HG03432 (cell line): ENCODE measurements around the gene ACADVL.

Experiments
- ATAC-seq: cut with Tn5 transposase; IDR thresholded peaks from one replicate; pipeline ENCODE4 v1.9.1; 2021; ENCODE audit warnings: mild to moderate bottlenecking, moderate library complexity; ENCODE audit not compliant: unreplicated experiment

Gene ACADVL

DNA sequence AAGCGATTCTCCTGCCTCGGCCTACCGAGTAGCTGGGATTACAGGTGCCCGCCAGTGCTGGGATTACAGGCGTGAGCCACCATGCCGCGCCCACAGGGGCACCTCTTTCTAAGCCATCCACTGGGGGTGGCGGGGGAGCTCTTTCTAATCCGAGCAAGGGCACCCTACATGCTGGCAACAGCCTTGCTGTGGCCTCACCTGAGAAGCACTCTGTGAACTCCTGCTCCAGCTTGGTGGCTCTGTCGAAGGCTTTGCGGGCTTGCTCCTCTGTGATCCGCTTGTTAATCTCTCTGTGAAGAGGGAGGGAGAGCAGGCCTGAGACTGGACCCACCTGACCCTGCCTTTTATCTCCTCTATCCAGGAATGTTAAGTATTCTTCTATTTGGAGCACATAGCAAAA lies 28.7 kb upstream of the ACADVL start:
- no peak for ATAC-seq

DNA sequence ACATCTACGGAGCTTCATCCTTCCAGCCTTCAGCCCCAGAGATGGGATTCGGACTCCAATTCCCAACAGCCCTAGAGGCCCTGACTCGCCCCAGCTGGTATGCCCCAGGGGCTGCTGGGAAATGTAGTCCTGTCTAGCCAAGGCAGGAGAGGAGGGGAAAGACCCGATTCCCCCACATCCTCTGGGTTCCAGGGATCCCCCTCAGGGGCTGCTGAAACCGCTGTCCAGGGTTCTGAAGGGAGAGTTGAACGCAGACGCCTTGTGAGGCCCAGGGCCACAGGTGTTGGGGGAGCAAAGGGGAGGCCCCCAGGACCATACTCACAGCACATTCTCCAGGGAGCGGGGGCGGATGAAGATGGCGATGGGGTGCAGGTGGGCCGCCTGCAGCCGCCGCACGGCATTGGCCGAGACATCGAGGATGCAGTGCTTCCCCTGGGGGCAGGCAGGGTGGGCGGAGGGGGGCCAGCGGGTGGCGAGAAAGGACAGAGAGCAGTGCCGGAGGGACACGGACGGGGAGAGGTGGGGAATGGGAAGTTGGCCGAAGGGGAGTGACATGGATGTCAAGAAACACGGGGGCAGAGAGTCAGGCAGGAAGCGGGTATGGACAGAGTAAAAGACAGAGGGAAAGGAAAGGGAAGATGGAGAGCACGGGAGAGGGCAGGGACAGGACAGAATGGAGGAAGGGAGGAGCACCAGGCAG lies 28.0 kb upstream of the ACADVL start:
- no peak for ATAC-seq

DNA sequence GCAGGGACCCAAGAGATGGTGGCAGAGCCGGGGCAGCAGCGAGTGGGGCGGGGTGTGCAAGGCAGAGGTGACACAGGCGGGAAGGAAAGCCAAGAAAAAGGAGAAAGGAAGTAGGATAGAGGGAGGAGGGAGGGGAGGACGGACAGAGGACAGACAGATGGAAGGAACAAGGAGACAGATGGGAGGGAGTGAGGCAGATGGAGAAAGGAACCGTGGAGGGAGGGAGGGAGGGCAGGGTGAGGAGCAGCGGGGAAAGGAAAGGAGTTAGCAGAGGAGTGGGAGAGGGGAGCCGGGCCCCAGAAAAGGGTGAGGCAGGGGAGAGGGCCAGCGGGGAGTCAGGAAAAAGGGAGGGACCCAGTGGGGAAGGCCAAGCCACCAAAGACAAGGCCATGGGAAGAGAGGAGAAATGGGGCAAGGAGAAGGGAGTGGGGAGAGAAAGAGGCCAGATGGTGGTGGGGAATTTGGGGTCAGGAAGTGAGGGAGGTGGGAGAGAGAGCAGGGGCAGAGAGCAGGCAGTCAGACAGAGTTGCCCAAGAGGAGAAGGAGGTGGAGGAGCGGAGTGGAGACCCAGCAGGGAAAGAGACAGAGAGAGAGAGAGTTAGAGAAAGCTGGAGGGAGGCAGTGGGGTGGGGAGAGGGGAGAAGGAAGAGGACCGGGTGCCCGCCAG lies 27.3 kb upstream of the ACADVL start:
- no peak for ATAC-seq

DNA sequence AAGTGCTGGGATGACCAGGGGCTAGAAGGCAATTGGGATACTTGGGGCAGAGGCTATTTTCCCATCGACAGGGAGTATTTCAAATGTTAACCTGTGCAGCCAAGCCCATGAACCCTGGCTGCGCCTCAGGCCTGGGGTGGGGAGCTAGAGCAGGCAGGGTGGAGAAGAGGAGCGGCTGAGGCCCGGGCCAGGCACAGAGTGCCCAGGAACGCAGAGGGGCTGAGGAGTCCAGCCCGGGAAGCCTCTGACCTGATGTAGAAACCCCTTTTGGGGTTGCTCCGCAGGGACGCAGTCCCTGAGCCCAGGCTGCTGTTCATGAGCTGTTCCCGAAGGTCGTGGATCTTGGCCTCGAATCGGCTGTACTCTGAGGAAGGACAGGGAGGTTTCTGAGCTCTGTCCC lies 23.8 kb upstream of the ACADVL start:
- ATAC-seq: no peak

DNA sequence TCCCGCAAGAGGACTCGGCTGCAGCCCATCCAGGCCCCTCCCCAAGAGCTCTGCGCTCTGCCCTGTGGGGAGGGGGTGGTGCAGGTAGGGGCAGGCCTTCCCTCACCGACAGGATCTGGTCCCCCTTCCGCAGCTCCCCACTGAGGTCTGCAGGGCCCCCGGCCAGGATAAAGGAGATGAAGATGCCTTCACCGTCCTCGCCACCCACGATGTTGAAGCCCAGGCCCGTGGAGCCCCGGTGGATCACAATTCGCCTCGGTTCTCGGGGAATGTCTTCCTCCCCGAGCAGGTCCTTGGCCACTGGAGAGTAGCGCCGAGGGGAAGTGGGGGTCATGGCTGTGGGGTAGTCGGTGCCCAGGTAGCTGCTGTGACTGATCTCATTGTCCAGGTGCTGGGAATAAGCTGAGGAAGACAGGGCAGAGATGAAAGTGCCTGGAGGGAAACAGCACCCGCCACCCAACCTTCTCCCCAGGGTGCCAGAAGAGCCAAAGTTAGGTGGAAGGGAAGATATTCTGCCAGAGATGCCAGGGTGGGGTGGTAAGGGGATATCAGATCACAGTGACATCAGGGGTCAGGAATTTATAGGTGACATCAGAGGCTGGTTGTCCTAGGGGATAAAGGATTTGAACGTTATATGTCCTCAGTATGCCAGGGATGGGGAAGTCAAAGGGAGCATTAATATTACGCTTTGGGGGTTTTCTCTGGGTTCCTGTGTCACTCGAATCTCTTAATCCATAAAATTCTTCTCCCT lies 22.9 kb upstream of the ACADVL start:
- no peak for ATAC-seq

DNA sequence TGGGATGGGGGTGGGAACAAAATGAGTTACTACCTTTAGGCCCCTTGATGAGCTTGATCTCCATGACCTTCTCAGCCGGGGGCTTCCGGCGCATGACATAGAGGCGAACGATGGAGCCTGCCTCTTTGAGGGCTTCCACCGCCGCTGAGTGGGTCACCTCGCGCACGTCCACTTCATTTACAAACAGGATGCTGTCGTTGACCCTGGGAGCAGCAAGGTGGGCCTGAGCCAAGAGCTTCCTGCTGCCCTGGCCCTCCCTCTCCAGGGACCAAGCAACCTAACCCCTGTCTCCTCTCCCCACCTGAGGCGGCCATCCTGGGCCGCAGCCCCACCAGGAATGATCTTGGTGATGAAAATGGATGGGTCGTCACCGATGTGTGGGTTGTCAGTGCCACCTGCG lies 16.3 kb upstream of the ACADVL start:
- no peak for ATAC-seq

- no peak for ATAC-seq
These were observed 15.4 kb upstream of the ACADVL start for GRCh38 chr17:7204336-7204735.

DNA sequence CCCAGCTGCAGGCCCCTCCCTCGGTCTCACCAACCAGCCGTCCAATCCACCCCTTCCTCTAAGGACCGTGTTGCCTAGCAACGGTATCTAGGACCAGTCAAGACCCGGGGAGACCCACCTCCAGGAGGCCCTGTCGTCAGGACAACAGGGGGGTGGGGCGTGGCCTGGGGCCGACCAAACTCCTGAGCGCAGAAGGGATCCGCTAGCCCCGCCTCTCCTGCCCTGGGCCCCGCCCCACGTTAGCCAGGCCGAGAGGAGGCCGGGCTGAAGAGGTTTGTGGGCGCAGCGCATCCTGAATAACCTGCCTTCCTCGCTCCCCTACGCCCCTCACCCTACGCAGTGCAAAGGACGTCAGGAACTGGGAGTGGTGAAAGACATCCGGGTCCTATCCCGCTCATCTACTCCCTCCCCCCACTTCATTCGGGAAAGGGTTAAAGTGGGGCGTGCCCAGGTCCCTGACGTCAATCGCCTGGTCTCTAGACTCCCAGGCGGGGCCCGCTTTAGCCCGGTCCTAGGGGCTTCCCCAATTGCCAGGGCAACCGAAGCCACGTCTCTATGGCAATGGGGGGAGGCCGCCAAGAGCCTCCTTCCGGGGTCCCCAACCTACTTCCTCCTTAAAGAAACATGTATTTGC lies 14.8 kb upstream of the ACADVL start:
- ATAC-seq: peak; percentile 80

DNA sequence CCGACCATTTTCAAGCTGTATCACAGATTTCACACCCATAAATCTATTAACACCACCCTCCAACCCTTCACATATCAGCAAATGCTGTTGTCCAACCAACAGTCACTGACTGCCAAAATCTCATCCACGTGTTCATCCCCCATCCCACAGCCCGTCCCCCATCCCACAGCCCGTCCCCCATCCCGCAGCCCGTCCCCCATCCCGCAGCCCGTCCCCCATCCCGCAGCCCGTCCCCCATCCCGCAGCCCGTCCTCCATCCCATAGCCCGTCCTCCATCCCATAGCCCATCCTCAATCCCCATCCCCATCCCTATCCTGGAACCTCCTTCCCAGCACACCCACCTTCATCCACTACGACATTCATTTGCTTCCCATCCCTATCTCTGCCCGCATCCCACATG lies 14.2 kb upstream of the ACADVL start:
- ATAC-seq: no peak

DNA sequence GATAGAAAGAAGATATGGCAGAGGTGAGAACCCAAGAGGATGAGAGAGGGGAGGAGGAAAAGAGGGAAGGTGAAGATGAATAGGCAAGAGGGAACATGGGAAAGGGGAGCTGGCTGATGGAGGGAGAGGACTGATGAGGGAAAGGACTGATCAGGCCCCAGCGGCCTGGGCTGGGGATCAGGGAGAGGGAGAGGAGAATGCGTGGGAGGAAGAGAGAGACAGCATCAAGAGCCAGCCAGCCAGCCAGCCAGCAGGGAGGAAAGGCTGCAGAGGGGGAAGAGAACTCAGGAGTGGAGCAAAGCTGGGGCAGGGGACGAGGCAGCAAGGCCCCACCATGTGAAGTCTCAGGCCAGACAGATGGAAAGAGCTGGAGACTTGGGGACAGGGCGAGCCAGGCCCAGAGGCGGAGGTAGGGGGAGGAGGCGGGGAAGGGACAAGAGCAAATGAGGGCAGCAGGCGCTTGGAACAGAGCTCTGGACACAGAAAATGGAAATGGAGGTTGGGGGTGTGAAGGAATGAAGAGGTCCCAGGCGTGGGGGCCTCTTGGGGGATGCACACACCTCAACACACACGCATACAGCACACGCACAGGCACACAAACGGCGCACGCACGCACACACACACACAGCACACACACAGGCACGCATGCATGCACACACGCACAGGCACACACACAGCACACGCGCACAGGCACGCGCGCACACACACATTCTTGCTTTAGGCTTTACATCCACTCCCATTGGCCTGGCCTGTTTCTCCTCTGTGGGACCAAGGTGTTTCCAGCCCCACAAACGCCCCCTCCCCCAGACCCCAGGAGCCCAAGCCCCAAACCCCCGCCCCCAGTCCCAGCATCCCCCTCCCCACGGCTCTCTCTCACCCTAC lies 12.4 kb upstream of the ACADVL start:
- no peak for ATAC-seq

- no peak for ATAC-seq
These were observed 11.6 kb upstream of the ACADVL start for GRCh38 chr17:7208027-7208571.

DNA sequence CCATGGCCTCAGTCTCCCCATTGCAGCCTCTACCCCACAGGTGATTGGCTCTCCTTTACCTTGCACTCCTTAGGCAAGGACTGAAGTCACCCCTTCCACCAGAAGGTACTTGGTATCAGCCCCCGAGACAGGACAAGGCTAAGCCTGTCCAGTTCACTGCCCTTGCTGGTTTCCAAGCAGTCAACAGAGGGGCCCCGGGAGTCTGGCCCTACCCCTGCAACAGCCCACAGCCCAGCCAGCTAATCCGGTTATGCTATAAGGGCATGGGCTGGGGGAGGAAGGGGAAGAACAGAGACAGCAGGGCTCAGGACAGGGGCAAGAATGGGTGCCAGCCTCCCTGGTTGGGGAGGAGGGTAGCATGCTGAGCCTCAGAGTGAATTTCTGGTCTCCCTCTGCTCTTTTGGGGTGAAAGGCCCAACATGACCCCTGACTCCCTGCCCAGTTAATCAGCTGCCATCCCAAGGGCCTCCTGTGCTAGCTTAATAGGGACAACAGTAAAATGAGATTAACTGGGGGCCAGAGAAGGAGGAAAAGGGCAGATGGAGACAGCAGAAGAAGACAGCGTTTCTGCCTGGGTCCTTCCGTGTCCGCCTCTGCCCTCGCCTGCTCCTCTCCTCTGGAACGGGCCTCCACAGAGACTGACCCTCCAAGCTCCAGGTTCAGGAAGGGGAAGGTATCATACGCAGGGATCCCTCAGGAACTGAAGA lies 10.8 kb upstream of the ACADVL start:
- ATAC-seq: no peak

- ATAC-seq: no peak
These were observed 8.1 kb upstream of the ACADVL start for GRCh38 chr17:7211491-7212273.

DNA sequence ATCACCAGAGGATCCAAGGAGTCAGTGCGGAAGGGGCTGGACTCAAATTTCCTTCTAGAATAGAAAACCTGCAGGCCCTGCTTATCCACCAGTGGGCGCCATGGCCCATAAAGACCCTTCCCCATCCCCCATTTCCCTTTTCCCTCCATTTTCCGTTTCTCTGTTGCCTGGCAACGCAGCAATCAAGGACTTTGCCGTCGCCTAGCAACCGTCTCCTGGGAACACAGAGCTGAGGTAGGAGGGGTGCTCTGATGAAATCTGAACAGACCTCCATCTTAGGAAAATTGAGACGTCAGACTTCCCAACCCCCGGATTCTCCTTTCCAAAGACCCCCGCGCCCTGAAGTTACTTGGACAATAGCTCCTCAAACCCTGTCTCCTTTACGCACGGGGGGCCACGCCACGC lies 5.8 kb upstream of the ACADVL start:
- no peak for ATAC-seq

GRCh38 chr17:7214300-7215135 lies 5.2 kb upstream of the ACADVL start:
- peak; percentile 83 for ATAC-seq

GRCh38 chr17:7215136-7215638 lies 4.6 kb upstream of the ACADVL start:
- ATAC-seq: no peak

DNA sequence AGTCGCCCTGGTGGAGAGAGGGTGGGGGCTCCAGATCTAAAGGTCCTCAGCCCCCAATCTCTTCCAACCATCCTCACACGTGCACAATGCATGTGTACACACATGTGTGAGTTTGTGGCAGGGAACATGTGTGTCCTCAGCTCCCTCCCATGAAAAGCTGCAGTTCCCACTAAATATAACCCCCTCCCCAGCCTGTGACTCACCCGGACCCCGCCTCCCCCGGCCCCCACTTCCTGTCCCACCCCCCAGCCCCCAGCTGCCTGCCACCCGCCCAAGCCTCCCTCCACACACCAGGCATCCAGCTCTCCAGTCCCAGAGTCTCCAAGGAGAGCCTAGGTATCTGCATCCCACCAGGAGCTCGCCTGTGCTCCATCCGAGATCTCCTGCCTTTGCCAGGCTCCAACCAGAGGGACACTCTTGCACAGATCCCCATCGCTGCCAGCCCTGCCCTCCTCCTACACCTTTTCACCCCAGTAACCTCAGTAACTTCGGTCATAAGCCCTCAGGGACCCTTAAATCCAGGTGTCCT lies 4.0 kb upstream of the ACADVL start:
- no peak for ATAC-seq
